T-cell (primary cell): Measurements from ENCODE around the gene GRB14. TPM values are rescaled to one million over a fixed set of nuclear protein-coding genes. Genes with fewer than 3 reads are reported as not detected.
"Not testable (repeated sequence)": the region's sequence is repeated elsewhere in the genome, so short reads cannot be mapped to it uniquely, and the experiment has no call there.

Source experiments
- ATAC-seq, 4 experiments: fragments of 200-7000 bp in 3 of 4; fragments of 150-1000 bp in 1 of 4; cut with Tn5 transposase; replicated peaks in 1 of 4; 1 replicate in 3 of 4; 2 replicates in 1 of 4; pipeline ENCODE4 v1.10.0; 2021; ENCODE audit warnings: moderate library complexity in 3 of 4, mild to moderate bottlenecking in 2 of 4, moderate number of reproducible peaks in 1 of 4
- CTCF ChIA-PET, 2 donors: fragments of 300-600 bp; sonication (Branson Sonifier 250); formaldehyde crosslinking; loops; one replicate each; lab custom pipeline; 2022; ENCODE audit warnings: antibody characterized with exemption in 2 of 2; lab: Charles Lee
- POLR2A ChIA-PET, 2 donors: fragments of 300-600 bp; sonication (Branson Sonifier 250); formaldehyde crosslinking; loops; one replicate each; lab custom pipeline; 2022; ENCODE audit warnings: antibody characterized with exemption in 2 of 2; lab: Charles Lee
- DNase-seq, 35 experiments: peaks; one replicate each; pipeline versions ENCODE4 v3.0.0 to v3.0.0-alpha.2; 2013 to 2023
- H3K27ac ChIP-seq: one replicate; pipeline ENCODE4 v1.5.1; 2013; ENCODE audit warnings: low read length
- H3K27me3 ChIP-seq, 2 experiments: replicated peaks in 1 of 2; 1 replicate in 1 of 2; 2 replicates in 1 of 2; pipeline versions ENCODE4 v1.6.1 to v1.7.0; 2013; ENCODE audit warnings: low read length in 1 of 2, mixed read lengths in 1 of 2; ENCODE audit not compliant: control insufficient read depth in 2 of 2, insufficient read depth in 2 of 2; ENCODE audit errors: extremely low read depth in 1 of 2
- H3K36me3 ChIP-seq, 2 donors: 1 replicate in 1 of 2; 2 replicates in 1 of 2; pipeline versions ENCODE4 v1.6.1 to v1.7.0; 2013; ENCODE audit warnings: low read length in 1 of 2; ENCODE audit not compliant: control insufficient read depth in 2 of 2, insufficient read depth in 1 of 2; ENCODE audit errors: extremely low read depth in 1 of 2
- H3K4me1 ChIP-seq, 2 experiments: 1 replicate in 1 of 2; 2 replicates in 1 of 2; pipeline versions ENCODE4 v1.6.1 to v1.7.0; 2013; ENCODE audit warnings: low read length in 2 of 2, mixed read lengths in 1 of 2; ENCODE audit not compliant: insufficient read depth in 2 of 2, control insufficient read depth in 1 of 2; ENCODE audit errors: extremely low read depth in 1 of 2
- H3K4me3 ChIP-seq, 2 donors: 1 replicate in 1 of 2; 2 replicates in 1 of 2; pipeline versions ENCODE4 v1.5.1 to v1.7.0; 2013; ENCODE audit warnings: mild to moderate bottlenecking in 2 of 2, low read length in 1 of 2, moderate library complexity in 1 of 2; ENCODE audit not compliant: control insufficient read depth in 1 of 2; ENCODE audit errors: extremely low read depth in 1 of 2
- H3K9me3 ChIP-seq: 2 replicates; pipeline ENCODE4 v1.7.0; 2013
- H3K27ac Mint-ChIP-seq, 2 donors: one replicate each; pipeline ENCODE4 v1.8.0; 2020 to 2021; ENCODE audit warnings: mild to moderate bottlenecking in 2 of 2, mixed read lengths in 2 of 2
- H3K27me3 Mint-ChIP-seq, 2 donors: one replicate each; pipeline ENCODE4 v1.8.0; 2021 to 2022; ENCODE audit warnings: mixed read lengths in 2 of 2
- H3K36me3 Mint-ChIP-seq: one replicate; pipeline ENCODE4 v1.8.0; 2021; ENCODE audit warnings: mixed read lengths
- H3K4me1 Mint-ChIP-seq, 3 donors: one replicate each; pipeline ENCODE4 v1.8.0; 2020 to 2022; ENCODE audit warnings: mixed read lengths in 3 of 3, mild to moderate bottlenecking in 1 of 3
- H3K4me3 Mint-ChIP-seq, 3 donors: one replicate each; pipeline ENCODE4 v1.8.0; 2020 to 2022; ENCODE audit warnings: mild to moderate bottlenecking in 3 of 3, mixed read lengths in 3 of 3, moderate library complexity in 3 of 3
- H3K9me3 Mint-ChIP-seq, 3 donors: one replicate each; pipeline ENCODE4 v1.8.0; 2020 to 2022; ENCODE audit warnings: mixed read lengths in 3 of 3
- WGBS: methylation state at CpG from one replicate; pipeline ENCODE4 v1.1.5; 2013; ENCODE audit warnings: missing lambda C conversion rate; ENCODE audit not compliant: insufficient coverage; 5-methylcytosine and 5-hydroxymethylcytosine counted together
- total RNA-seq, 35 experiments: library from RNA in 6 of 35; stranded (reverse) in 6 of 35; fragments of 120-200 nt in 1 of 35; gene quantifications; one replicate each; pipeline versions ENCODE4 v1.2.1 to v1.2.4 and lab custom pipeline; 2013 to 2026

The GRB14 gene
- total RNA-seq, 5 donors from 2014 or later (not counting 1 experiment from before 2014, with no cell fraction given), result not detected

DNA sequence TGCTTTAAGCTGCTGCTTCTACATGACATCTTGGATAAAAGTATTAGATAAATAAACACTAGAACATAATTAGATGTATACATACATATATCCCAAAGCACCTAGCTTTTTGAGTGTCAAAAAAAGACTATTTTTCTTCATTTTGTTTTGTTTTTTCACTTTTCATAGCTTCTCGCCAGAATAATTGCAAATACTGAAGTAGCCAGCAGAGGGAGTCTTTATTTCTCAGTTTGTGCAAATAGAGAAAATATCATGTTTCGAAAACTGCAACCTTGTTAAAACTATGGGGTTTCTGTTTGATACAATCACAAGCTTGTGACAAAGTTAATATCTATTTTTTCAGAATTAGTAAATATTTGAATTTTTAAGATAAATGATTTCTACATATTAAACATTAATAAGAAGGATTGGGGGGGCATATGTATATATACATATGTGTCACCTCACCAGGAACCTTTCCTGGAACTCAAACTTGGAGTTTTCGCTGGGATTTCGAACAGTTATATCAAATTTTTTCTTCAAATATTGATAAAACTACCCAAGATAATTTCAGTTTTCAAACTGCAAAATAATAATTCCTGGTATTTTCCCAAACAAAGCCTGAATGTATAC lies 61.0 kb downstream of the GRB14 start:
- no peak overlapping the region for H3K4me3 ChIP-seq

DNA sequence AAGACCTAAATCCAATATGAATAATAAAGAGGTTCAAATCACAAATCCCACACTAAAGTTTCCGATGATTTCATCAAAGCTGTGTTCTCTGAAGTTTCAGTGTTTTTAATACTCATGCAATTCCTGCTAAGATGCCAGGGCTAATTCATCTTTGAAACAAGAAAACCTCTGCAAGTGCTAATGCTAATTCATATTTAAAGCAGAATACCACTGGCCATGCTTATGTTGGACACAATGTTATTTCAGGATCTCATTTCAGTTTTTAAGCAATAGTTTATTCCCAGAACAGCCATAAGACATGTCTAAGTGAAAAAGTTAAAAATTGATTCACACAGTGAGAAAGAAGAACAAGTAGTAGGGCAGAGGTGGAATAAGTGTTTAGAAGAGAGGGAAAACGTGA lies 62.8 kb downstream of the GRB14 start:
- POLR2A ChIA-PET, result no interaction called here

More for the DNA sequence above, 61.0 kb downstream of the GRB14 start:
- no peaks in the 10 kb centered on the region for H3K4me1 Mint-ChIP-seq
- CTCF ChIA-PET, result no interaction called here
- H3K27me3 ChIP-seq, result no peaks in the 10 kb centered on the region
- no peak overlapping the region for H3K27ac ChIP-seq
- no peak overlapping the region for H3K4me3 Mint-ChIP-seq
- H3K36me3 Mint-ChIP-seq, result no peaks in the 10 kb centered on the region
- H3K4me1 ChIP-seq, result no peaks in the 10 kb centered on the region
- H3K27me3 Mint-ChIP-seq, result no peaks in the 10 kb centered on the region
- ATAC-seq (no peak), DNase-seq (no peak)
- no peak overlapping the region for H3K27ac Mint-ChIP-seq
- no CpG with 5 or more reads among the region's 4 CpGs for WGBS
- POLR2A ChIA-PET, result no interaction called here
- H3K9me3 ChIP-seq, result no peaks in the 10 kb centered on the region
- H3K36me3 ChIP-seq, result no peaks in the 10 kb centered on the region
- H3K9me3 Mint-ChIP-seq, result peaks cover 0 to 4% (median 2%) of the 10 kb centered on the region in 3 donors

DNA sequence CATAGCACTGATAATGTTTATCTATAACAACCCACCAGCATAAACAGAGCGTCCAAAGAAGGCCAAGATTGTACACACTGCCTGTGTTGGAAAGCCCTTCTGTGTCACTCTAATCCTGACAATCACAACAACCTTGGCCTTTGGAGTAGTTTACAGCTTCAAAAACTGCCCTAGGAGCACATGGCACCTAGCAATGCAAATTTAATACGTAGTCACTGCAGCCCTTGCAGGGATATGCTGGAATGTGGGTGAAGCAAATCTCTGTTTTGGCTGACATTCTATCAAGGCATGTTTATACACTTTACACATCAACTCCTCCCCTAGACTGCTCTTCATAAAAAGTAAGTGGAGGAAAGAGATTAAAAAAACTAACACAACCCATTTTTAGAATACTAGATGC lies 66.8 kb downstream of the GRB14 start:
- ATAC-seq (no peak), DNase-seq (no peak)
- POLR2A ChIA-PET, result no interaction called here
- Mint-ChIP-seq H3K4me1 (no peaks in the 10 kb centered on the region), H3K9me3 (peaks cover 3 to 6% (median 4%) of the 10 kb centered on the region in 3 donors), H3K27ac (no peak overlapping the region), H3K4me3 (no peak overlapping the region), H3K36me3 (no peaks in the 10 kb centered on the region), H3K27me3 (no peaks in the 10 kb centered on the region)
- no peaks in the 10 kb centered on the region for H3K9me3 ChIP-seq
- H3K4me3 ChIP-seq, result no peak overlapping the region
- H3K4me1 ChIP-seq, result no peaks in the 10 kb centered on the region
- H3K36me3 ChIP-seq, result no peaks in the 10 kb centered on the region
- WGBS, result no CpG with 5 or more reads among the region's 2 CpGs
- no peak overlapping the region for H3K27ac ChIP-seq
- CTCF ChIA-PET, result no interaction called here
- no peaks in the 10 kb centered on the region for H3K27me3 ChIP-seq

More for the DNA sequence above, 62.8 kb downstream of the GRB14 start:
- WGBS, result 100% methylated on average over 1 of the region's 2 CpGs
- no peak overlapping the region for H3K4me3 Mint-ChIP-seq
- no peaks in the 10 kb centered on the region for H3K36me3 Mint-ChIP-seq
- H3K4me3 ChIP-seq, result no peak overlapping the region
- no peaks in the 10 kb centered on the region for H3K4me1 Mint-ChIP-seq
- H3K27ac ChIP-seq, result no peak overlapping the region
- no peak overlapping the region for H3K27ac Mint-ChIP-seq
- CTCF ChIA-PET, result no interaction called here
- ATAC-seq (no peak), DNase-seq (no peak)
- H3K4me1 ChIP-seq, result no peaks in the 10 kb centered on the region
- H3K27me3 ChIP-seq, result no peaks in the 10 kb centered on the region
- no peaks in the 10 kb centered on the region for H3K9me3 ChIP-seq
- no peaks in the 10 kb centered on the region for H3K36me3 ChIP-seq
- no peaks in the 10 kb centered on the region for H3K27me3 Mint-ChIP-seq
- peaks cover 0 to 4% (median 2%) of the 10 kb centered on the region in 3 donors for H3K9me3 Mint-ChIP-seq

DNA sequence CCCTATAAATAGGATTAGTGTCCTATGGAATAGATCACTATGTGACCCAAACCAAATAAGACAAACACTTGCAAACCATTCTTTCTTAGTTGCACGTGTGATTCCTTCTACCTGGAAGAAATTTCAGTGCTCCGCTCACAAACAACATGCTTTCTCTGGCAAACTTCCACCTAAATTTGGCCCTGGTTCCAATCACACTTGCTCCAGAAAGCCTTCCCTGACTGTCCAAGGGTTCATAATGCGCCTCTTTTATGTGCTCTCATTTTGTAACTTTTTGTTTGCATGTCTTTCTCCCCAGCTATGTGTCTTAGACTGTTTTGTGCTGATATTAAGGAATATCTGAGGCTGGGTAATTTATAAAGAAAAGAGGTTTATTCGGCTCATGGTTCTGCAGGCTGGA lies 69.8 kb downstream of the GRB14 start:
- POLR2A ChIA-PET, result no interaction called here
- Mint-ChIP-seq H3K27ac (no peak overlapping the region), H3K27me3 (no peaks in the 10 kb centered on the region), H3K4me1 (no peaks in the 10 kb centered on the region), H3K9me3 (peaks cover 0 to 6% (median 3%) of the 10 kb centered on the region in 3 donors), H3K4me3 (no peak overlapping the region), H3K36me3 (no peaks in the 10 kb centered on the region)
- ATAC-seq, result no peak
- no peak overlapping the region for H3K4me3 ChIP-seq
- H3K4me1 ChIP-seq, result no peaks in the 10 kb centered on the region
- no peaks in the 10 kb centered on the region for H3K27me3 ChIP-seq
- DNase-seq, result no peak
- H3K9me3 ChIP-seq, result no peaks in the 10 kb centered on the region
- H3K27ac ChIP-seq, result no peak overlapping the region
- CTCF ChIA-PET, result interaction anchor here in 1 of 2 donors (0.5 kb wide), 1 partner anchor 18 kb away, joined by 8 read pairs; no protein-coding TSS in a partner anchor
- H3K36me3 ChIP-seq, result no peaks in the 10 kb centered on the region
- WGBS, result 100% methylated on average over 3 of the region's 4 CpGs

DNA sequence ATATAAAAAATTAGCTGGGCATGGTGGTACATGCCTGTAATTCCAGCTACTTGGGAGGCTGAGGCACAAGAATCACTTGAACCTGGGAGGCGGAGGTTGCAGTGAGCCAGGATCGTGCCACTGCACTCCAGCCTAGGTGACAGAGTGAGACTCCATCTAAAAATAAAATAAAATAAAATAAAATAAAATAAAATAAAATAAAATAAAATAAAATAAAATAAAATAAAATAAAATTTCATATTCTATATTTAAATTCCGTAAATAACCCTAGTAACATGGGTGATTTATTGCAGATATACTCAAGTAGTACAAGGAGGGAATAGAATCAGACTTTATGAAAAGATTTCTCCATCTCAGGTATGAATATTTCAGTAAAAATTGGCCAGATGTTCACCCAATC lies 71.6 kb downstream of the GRB14 start:
- H3K4me1 ChIP-seq, H3K9me3 ChIP-seq, H3K4me1 Mint-ChIP-seq, H3K4me3 ChIP-seq, H3K36me3 Mint-ChIP-seq, H3K27me3 Mint-ChIP-seq, ATAC-seq, CTCF ChIA-PET, H3K27ac Mint-ChIP-seq, DNase-seq, H3K36me3 ChIP-seq, H3K4me3 Mint-ChIP-seq, POLR2A ChIA-PET, H3K27ac ChIP-seq, H3K27me3 ChIP-seq: not testable (repeated sequence)
- no CpG with 5 or more reads among the region's 3 CpGs for WGBS
- peaks cover 0 to 14% (median 11%) of the 10 kb centered on the region in 3 donors for H3K9me3 Mint-ChIP-seq

DNA sequence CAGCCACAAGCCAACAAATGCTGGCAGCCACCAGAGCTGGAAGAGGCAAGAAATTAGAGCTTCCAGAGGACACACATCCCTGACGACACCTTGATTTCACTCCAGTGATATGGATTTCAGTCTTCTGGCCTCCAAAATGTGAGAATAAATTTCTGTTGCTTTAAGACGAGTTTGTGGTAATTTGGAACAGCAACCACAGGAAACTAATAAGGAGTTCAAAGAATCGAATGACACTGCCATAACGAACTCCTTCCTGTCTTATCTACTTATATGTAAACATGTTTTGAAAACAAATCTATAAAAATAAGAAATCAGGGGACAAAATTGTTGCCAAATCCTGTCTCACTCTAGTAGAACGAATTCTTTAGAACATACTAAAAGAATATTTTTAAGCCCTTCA lies 75.8 kb downstream of the GRB14 start:
- POLR2A ChIA-PET, result no interaction called here
- DNase-seq (no peak), ATAC-seq (no peak)
- 83% methylated on average over 1 of the region's 5 CpGs for WGBS
- no peaks in the 10 kb centered on the region for H3K27me3 ChIP-seq
- no peaks in the 10 kb centered on the region for H3K36me3 Mint-ChIP-seq
- H3K9me3 ChIP-seq, result no peaks in the 10 kb centered on the region
- no peaks in the 10 kb centered on the region for H3K36me3 ChIP-seq
- no peak overlapping the region for H3K4me3 ChIP-seq
- peaks cover 3 to 11% (median 11%) of the 10 kb centered on the region in 3 donors for H3K9me3 Mint-ChIP-seq
- CTCF ChIA-PET, result no interaction called here
- H3K4me3 Mint-ChIP-seq, result no peak overlapping the region
- H3K4me1 ChIP-seq, result no peaks in the 10 kb centered on the region
- no peak overlapping the region for H3K27ac Mint-ChIP-seq
- H3K27me3 Mint-ChIP-seq, result no peaks in the 10 kb centered on the region
- no peak overlapping the region for H3K27ac ChIP-seq
- H3K4me1 Mint-ChIP-seq, result peaks cover 0 to 2% (median 0%) of the 10 kb centered on the region in 3 donors
